ENCODE data around the gene STUM. TPM values are rescaled to one million over a fixed set of nuclear protein-coding genes. Genes with fewer than 3 reads are reported as not detected.

STUM gene
- total and polyA plus RNA-seq, 2 of the 8 experiments (the other 6 are each of a cell fraction or from before 2014, with no cell fraction given), result 0.76 to 1.2 TPM

- ChIA-PET POLR2A (ENCODE audit: partially characterized antibody) (no interaction called here), CTCF (ENCODE audit: partially characterized antibody) (interaction anchor here (0.7 to 5.6 kb wide), 8 partner anchors 11 to 118 kb away, joined by 3 to 34 read pairs (median 4); partner anchors contain the start of genes PARP1 and STUM)
- Histone ChIP-seq H3K23ac (ENCODE audit: insufficient read length) (no peak overlapping the region), H3K4me3 (ENCODE audit: extremely low read depth in 1 of 4, insufficient read depth in 2 of 4, low read depth in 3 of 4, low read length in 4 of 4) (no peak overlapping the region), H2BK20ac (ENCODE audit: low read length) (no peak overlapping the region), H3K36me3 (ENCODE audit: control insufficient read depth in 2 of 4, insufficient read depth in 4 of 4, low read length in 3 of 4) (no peaks in the 10 kb centered on the region), H2BK12ac (ENCODE audit: low read depth, low read length) (no peak overlapping the region), H3K27ac (ENCODE audit: low read depth, low read length) (no peak overlapping the region), H3K14ac (ENCODE audit: insufficient read length) (no peak overlapping the region), H2AFZ (ENCODE audit: low read length) (no peak overlapping the region), H4K8ac (ENCODE audit: extremely low read depth, insufficient read depth, low read length) (no peak overlapping the region), H3K18ac (ENCODE audit: extremely low read depth, low read length) (no peak overlapping the region), H4K91ac (replicated peaks; ENCODE audit: insufficient read length, low read length) (no peak overlapping the region), H3K56ac (replicated peaks; ENCODE audit: insufficient read length, low read depth, low read length) (no peak overlapping the region), H2AK5ac (ENCODE audit: low read depth, low read length) (no peak overlapping the region), H4K5ac (ENCODE audit: insufficient read length, low read depth, low read length) (no peak overlapping the region), H3K27me3 (replicated peaks in 1 of 4; ENCODE audit: control insufficient read depth in 3 of 4, extremely low read depth in 1 of 4, insufficient read depth in 3 of 4, low read length in 3 of 4) (no peaks in the 10 kb centered on the region; a peak in 1 of 7 replicates), H3K79me2 (ENCODE audit: control insufficient read depth in 1 of 2, insufficient read depth in 2 of 2, low read length in 2 of 2) (no peaks in the 10 kb centered on the region), H3K4me2 (ENCODE audit: insufficient read depth in 1 of 2, low read depth in 2 of 2, low read length in 2 of 2) (no peak overlapping the region), H2BK5ac (ENCODE audit: low read depth, low read length) (no peak overlapping the region), H4K20me1 (replicated peaks in 1 of 2; ENCODE audit: control insufficient read depth in 1 of 2, insufficient read depth in 2 of 2, low read length in 2 of 2) (no peaks in the 10 kb centered on the region), H3K23me2 (ENCODE audit: low read depth, low read length) (no peaks in the 10 kb centered on the region), H3K4me1 (replicated peaks in 1 of 4; ENCODE audit: control insufficient read depth in 3 of 4, insufficient read depth in 4 of 4, low read length in 3 of 4) (peaks cover 0 to 7% (median 4%) of the 10 kb centered on the region in 4 experiments; a peak in 5 of 7 replicates), H3K9me3 (ENCODE audit: insufficient read depth in 2 of 2, low read depth in 1 of 2, low read length in 1 of 2) (no peaks in the 10 kb centered on the region; a peak in 1 of 4 replicates), H2BK15ac (ENCODE audit: low read length) (no peak overlapping the region), H3K9ac (replicated peaks in 1 of 4; ENCODE audit: extremely low read depth in 1 of 4, low read depth in 3 of 4, low read length in 3 of 4) (no peak overlapping the region), H3K4ac (replicated peaks; ENCODE audit: insufficient read length, low read depth, low read length) (no peak overlapping the region), H3K79me1 (ENCODE audit: low read depth, low read length) (no peaks in the 10 kb centered on the region), H2BK120ac (replicated peaks; ENCODE audit: low read depth, low read length) (no peak overlapping the region)
- 93% methylated on average over 3 of the region's 3 CpGs; no CpG with 5 or more reads in 1 of the 2 experiments for WGBS, 2 experiments (ENCODE audit: extremely low coverage in 1 of 2, insufficient coverage in 1 of 2, insufficient read length in 1 of 2, insufficient replicate concordance in 2 of 2, low coverage in 1 of 2, low lambda C conversion rate in 2 of 2, missing lambda C conversion rate in 1 of 2)
- no peak for TF ChIP-seq SRF (IDR thresholded peaks at IDR 0.05; ENCODE audit: low read depth, low read length)
- TF ChIP-seq SAP30 (IDR thresholded peaks at IDR 0.05; ENCODE audit: insufficient read depth, insufficient replicate concordance, low read length), result no peak
- TF ChIP-seq HDAC2 (IDR thresholded peaks at IDR 0.05; ENCODE audit: borderline replicate concordance in 1 of 2, low read depth in 2 of 2, low read length in 2 of 2), result no peak
- no peak for TF ChIP-seq ASH2L (IDR thresholded peaks at IDR 0.05; ENCODE audit: low read length)
- DNase-seq (ENCODE audit: low read depth in 1 of 2, low spot score in 2 of 2) (no peak), FAIRE-seq (no peak)
Observed at GRCh38 chr1:226525750-226526149, 22.8 kb upstream of the STUM start.

All from H1 (cell line).